Measurements from ENCODE around the gene SUMO1. TPM values are rescaled to one million over a fixed set of nuclear protein-coding genes. Genes with fewer than 3 reads are reported as not detected.

SUMO1 gene
- total and polyA plus RNA-seq, 2 experiments from 2014 or later = 153 to 158 TPM

DNA sequence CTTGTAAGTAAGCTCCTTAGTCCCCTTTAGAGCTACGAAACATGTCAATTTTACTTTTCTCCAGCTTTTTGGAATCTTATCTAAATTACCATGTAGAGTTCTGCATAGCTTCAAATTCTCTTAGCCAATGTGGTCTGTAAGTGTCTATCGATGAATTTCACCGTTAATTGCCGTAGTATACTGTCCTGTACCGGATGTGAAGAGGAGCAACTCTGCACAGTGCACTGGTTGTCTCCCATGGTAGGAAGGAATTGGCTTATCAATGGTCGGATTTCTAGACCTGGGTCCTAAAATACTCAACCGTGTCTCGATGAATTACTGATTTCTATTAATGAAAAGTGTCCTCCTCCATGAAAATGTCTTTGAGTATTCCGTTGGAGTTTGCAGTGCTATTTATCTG, 29.1 kb upstream of the SUMO1 start:
- H3K4me3 ChIP-seq = peak overlapping the region; percentile 60
- TF ChIP-seq, protein P1, sequence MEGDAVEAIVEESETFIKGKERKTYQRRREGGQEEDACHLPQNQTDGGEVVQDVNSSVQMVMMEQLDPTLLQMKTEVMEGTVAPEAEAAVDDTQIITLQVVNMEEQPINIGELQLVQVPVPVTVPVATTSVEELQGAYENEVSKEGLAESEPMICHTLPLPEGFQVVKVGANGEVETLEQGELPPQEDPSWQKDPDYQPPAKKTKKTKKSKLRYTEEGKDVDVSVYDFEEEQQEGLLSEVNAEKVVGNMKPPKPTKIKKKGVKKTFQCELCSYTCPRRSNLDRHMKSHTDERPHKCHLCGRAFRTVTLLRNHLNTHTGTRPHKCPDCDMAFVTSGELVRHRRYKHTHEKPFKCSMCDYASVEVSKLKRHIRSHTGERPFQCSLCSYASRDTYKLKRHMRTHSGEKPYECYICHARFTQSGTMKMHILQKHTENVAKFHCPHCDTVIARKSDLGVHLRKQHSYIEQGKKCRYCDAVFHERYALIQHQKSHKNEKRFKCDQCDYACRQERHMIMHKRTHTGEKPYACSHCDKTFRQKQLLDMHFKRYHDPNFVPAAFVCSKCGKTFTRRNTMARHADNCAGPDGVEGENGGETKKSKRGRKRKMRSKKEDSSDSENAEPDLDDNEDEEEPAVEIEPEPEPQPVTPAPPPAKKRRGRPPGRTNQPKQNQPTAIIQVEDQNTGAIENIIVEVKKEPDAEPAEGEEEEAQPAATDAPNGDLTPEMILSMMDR (IDR thresholded peaks at IDR 0.05; ENCODE audit: poor library complexity) = no peak
- TF ChIP-seq EZH2 (IDR thresholded peaks at IDR 0.05; ENCODE audit: borderline replicate concordance) (no peak), EZH2phosphoT487 (IDR thresholded peaks at IDR 0.05; ENCODE audit: low read depth, severe bottlenecking, unreplicated experiment) (no peak)
- peaks cover 58% of the 10 kb centered on the region for H4K20me1 ChIP-seq (ENCODE audit: insufficient read depth, poor library complexity, severe bottlenecking)
- H3K27ac ChIP-seq = no peak overlapping the region
- H3K4me1 ChIP-seq (ENCODE audit: insufficient read depth) = peaks cover 3% of the 10 kb centered on the region
- peaks cover 72% of the 10 kb centered on the region for H3K79me2 ChIP-seq
- H3K27me3 ChIP-seq = no peaks in the 10 kb centered on the region
- H3K36me3 ChIP-seq (replicated peaks; ENCODE audit: insufficient read depth, low read depth) = no peaks in the 10 kb centered on the region
- DNase-seq (ENCODE audit: low spot score) = no peak
- H2AFZ ChIP-seq = no peak overlapping the region
- H3K4me2 ChIP-seq = peak overlapping the region; percentile 81
- WGBS (ENCODE audit: low lambda C conversion rate, missing lambda C conversion rate) = 23% methylated on average over 9 of the region's 9 CpGs
- no peaks in the 10 kb centered on the region for H3K9me3 ChIP-seq (ENCODE audit: low read depth)
- no peaks in the 10 kb centered on the region for H3K9me2 ChIP-seq (replicated peaks; ENCODE audit: insufficient read depth)

DNA sequence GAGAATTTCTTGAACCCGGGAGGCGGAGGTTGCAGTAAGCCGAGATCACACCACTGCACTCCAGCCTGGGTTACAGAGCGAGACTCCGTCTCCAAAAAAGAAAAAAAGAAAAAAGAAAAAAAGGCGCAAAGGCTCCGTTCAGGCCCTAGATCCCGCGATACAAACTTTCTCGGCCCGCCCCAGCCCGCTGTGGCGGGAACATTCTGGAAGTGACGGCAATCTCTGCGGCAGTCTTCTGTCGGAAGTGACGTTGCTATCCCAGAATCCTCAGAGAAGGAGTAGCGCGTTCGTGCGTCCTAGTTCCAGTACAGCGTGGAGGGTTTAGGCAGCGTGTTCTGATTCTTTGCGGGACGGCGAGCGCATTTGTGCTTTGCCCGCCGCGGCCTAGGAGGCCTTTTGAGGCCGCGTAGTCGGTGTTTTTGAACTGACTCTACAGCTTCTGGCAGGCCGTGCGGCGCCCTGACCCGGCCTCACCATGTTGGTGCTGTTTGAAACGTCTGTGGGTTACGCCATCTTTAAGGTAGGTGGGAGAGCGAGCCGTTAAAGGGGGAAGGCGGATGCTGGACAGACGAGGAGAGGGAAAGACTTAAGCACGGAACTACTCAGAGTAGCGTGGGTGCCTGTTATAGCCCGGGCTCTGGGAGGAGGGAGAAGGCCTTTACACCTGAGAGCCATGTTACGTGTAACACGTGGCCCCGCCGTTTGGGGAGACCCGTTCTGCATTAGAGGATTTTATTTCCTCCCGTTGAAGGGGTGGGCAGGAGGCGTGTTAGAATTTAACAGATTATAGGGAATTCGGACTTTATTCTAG, 27.3 kb upstream of the SUMO1 start, which contains the start of gene NOP58:
NOP58 (plus strand) TSS at position 297 of the 811 bp plus-strand sequence; CDS start at position 476, 179 bp downstream.
- under 1% methylated on average over 54 of the region's 54 CpGs for WGBS (ENCODE audit: low lambda C conversion rate, missing lambda C conversion rate)
- H3K79me2 ChIP-seq = peaks cover 54% of the 10 kb centered on the region
- peak within 1 kb of the TSS; percentile 62 for H3K4me3 ChIP-seq
- H3K4me2 ChIP-seq = peak within 1 kb of the TSS; percentile 81
- DNase-seq (ENCODE audit: low spot score) = peak; percentile 97
- H2AFZ ChIP-seq = peak within 1 kb of the TSS; percentile 97
- H3K27me3 ChIP-seq = no peaks in the 10 kb centered on the region
- no peaks in the 10 kb centered on the region for H3K36me3 ChIP-seq (replicated peaks; ENCODE audit: insufficient read depth, low read depth)
- no peak for TF ChIP-seq EZH2phosphoT487 (IDR thresholded peaks at IDR 0.05; ENCODE audit: low read depth, severe bottlenecking, unreplicated experiment)
- TF ChIP-seq EZH2 (IDR thresholded peaks at IDR 0.05; ENCODE audit: borderline replicate concordance) = no peak
- TF ChIP-seq, protein P1 (IDR thresholded peaks at IDR 0.05; ENCODE audit: poor library complexity) = no peak
- no peaks in the 10 kb centered on the region for H3K9me3 ChIP-seq (ENCODE audit: low read depth)
- peaks cover 45% of the 10 kb centered on the region for H4K20me1 ChIP-seq (ENCODE audit: insufficient read depth, poor library complexity, severe bottlenecking)
- H3K9me2 ChIP-seq (replicated peaks; ENCODE audit: insufficient read depth) = no peaks in the 10 kb centered on the region
- peaks cover 3% of the 10 kb centered on the region for H3K4me1 ChIP-seq (ENCODE audit: insufficient read depth)
- H3K27ac ChIP-seq = peak within 1 kb of the TSS; percentile 98

DNA sequence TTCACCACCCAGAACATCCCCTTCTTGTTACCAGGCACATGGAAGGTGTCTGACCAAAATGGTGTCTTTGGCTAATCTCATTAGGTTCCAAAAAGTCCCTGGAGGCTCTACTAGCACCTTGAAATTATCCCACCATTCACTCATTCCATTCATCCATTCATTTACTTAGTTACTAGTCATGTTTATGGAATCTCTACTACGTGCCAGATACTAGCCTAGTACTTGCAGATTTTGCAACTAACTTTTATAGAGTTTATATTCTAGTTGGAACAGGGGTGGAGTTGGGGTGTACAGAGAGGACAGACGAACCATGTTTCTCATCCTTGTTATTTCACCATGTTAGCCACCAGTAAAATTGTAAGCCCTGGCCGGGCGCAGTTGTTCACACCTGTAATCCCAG, 23.1 kb upstream of the SUMO1 start:
- peaks cover 12% of the 10 kb centered on the region for H3K79me2 ChIP-seq
- WGBS (ENCODE audit: low lambda C conversion rate, missing lambda C conversion rate) = 54% methylated on average over 4 of the region's 4 CpGs
- H3K27me3 ChIP-seq = no peaks in the 10 kb centered on the region
- no peak overlapping the region for H3K4me3 ChIP-seq
- no peak overlapping the region for H3K4me2 ChIP-seq
- no peak overlapping the region for H3K27ac ChIP-seq
- H3K36me3 ChIP-seq (replicated peaks; ENCODE audit: insufficient read depth, low read depth) = no peaks in the 10 kb centered on the region
- H4K20me1 ChIP-seq (ENCODE audit: insufficient read depth, poor library complexity, severe bottlenecking) = peaks cover 5% of the 10 kb centered on the region
- no peaks in the 10 kb centered on the region for H3K9me2 ChIP-seq (replicated peaks; ENCODE audit: insufficient read depth)
- no peak overlapping the region for H2AFZ ChIP-seq
- DNase-seq (ENCODE audit: low spot score) = no peak
- TF ChIP-seq EZH2phosphoT487 (IDR thresholded peaks at IDR 0.05; ENCODE audit: low read depth, severe bottlenecking, unreplicated experiment) = no peak
- H3K9me3 ChIP-seq (ENCODE audit: low read depth) = no peaks in the 10 kb centered on the region
- H3K4me1 ChIP-seq (ENCODE audit: insufficient read depth) = peaks cover 3% of the 10 kb centered on the region

DNA sequence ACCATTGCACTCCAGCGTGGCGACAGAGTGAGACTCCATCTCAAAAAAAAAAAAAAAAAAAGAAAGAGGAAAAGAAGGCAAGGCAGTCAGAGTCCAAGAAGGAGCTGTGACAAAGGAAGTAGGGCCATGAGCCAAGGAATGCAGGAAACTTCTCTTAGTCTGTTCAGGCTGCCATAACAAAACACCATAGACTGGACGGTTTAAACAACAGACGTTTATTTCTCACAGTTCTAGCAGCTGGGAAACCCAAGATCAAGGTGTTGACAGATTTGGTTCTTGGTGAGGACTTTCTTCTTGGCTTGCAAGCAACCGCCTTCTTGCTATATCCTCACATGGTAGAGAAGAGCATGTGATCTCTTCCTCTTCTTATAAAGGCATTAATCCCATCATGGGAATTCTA, 13.1 kb upstream of the SUMO1 start:
- Histone ChIP-seq H3K9me3 (ENCODE audit: low read depth) (no peaks in the 10 kb centered on the region), H3K4me2 (no peak overlapping the region), H2AFZ (no peak overlapping the region), H3K27ac (no peak overlapping the region), H3K27me3 (no peaks in the 10 kb centered on the region), H3K4me3 (no peak overlapping the region), H3K79me2 (no peaks in the 10 kb centered on the region), H3K9me2 (replicated peaks; ENCODE audit: insufficient read depth) (no peaks in the 10 kb centered on the region), H3K36me3 (replicated peaks; ENCODE audit: insufficient read depth, low read depth) (no peaks in the 10 kb centered on the region), H3K4me1 (ENCODE audit: insufficient read depth) (no peaks in the 10 kb centered on the region), H4K20me1 (ENCODE audit: insufficient read depth, poor library complexity, severe bottlenecking) (no peaks in the 10 kb centered on the region)
- WGBS (ENCODE audit: low lambda C conversion rate, missing lambda C conversion rate) = 93% methylated on average over 3 of the region's 5 CpGs
- TF ChIP-seq, protein P1 (IDR thresholded peaks at IDR 0.05; ENCODE audit: poor library complexity) = no peak
- no peak for TF ChIP-seq EZH2phosphoT487 (IDR thresholded peaks at IDR 0.05; ENCODE audit: low read depth, severe bottlenecking, unreplicated experiment)
- TF ChIP-seq EZH2 (IDR thresholded peaks at IDR 0.05; ENCODE audit: borderline replicate concordance) = no peak
- no peak for DNase-seq (ENCODE audit: low spot score)

Measured in hepatocyte (in vitro differentiated cells).